PC-3 (cell line): ENCODE results near the gene PCNX2.

Source experiments
- EZH2 ChIP-seq: fragments of 300-600 bp; sonication (generic); IDR thresholded peaks from one replicate; pipeline ENCODE4 v1.6.1; 2017; ENCODE audit warnings: antibody characterized with exemption, mild to moderate bottlenecking, low read length; ENCODE audit not compliant: unreplicated experiment
- TF ChIP-seq, protein P1 (sequence below): fragments of 300-600 bp; sonication (generic); conservative IDR thresholded peaks from 2 replicates; pipeline ENCODE4 v1.5.1; 2017; ENCODE audit warnings: antibody characterized with exemption, low read depth, mild to moderate bottlenecking, low read length

DNA sequence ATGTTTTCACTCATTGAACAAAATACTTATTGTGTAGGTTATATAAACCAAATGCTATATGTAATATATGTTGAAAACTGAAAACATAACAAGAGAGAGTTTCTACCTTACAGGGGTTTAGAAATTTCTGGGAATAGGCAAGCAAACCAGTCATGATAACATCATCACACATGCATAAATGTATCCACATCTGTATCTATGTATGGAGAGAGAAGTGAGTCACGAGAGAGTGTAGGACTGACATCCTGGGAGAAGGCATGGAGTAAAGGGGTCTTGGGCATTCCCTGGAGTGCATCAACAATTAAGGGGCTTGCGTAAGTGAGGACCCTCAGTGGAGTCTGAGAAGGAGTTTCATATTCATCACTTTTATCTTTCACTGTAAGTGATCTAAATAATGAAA is 65.5 kb downstream of the PCNX2 start:
- TF ChIP-seq, protein P1, sequence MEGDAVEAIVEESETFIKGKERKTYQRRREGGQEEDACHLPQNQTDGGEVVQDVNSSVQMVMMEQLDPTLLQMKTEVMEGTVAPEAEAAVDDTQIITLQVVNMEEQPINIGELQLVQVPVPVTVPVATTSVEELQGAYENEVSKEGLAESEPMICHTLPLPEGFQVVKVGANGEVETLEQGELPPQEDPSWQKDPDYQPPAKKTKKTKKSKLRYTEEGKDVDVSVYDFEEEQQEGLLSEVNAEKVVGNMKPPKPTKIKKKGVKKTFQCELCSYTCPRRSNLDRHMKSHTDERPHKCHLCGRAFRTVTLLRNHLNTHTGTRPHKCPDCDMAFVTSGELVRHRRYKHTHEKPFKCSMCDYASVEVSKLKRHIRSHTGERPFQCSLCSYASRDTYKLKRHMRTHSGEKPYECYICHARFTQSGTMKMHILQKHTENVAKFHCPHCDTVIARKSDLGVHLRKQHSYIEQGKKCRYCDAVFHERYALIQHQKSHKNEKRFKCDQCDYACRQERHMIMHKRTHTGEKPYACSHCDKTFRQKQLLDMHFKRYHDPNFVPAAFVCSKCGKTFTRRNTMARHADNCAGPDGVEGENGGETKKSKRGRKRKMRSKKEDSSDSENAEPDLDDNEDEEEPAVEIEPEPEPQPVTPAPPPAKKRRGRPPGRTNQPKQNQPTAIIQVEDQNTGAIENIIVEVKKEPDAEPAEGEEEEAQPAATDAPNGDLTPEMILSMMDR: no peak
- TF ChIP-seq EZH2: no peak
